ENCODE data around the gene ETAA1.

ETAA1 gene

DNA sequence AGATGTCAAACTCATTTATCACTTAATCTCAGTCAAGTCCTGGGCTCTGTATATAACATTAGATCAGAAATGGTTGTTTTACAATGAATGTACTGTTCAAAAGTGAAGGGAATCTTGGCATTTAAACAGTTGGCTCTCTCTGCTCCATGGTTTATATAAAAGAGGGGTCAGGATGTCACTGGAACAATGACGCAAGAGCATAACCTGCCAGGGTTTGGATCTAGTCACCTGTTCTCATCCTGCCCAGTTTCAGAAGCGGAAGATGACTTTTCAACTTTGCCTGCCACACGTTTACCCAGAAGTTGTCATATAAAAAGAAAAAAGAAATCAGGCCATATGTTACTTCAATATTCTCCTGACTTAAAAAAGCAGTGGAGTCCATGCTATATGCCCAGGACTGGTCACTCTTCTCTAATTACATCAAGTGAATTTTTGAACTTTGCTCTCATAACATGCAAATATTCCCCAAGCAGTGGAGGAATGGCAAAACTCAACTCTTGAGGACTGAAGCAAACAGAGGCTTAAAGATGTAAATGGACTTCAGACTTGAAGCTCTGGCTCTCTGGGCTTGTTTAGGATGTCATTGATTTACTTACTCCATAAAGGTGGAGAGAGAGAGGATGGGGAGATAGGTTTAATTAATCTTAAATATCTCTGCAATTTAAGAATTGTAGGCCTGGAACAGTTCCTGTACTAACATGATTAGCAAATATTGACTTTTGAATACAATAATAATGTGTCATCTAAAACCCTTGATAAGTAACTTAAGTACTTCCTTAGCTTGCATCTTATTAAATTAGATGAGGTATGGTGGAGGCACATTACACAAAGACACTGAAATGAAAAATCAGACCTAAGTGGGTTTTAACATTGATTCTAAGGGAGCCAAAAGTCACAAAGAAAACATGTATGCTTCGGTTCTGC lies 58.3 kb downstream of the ETAA1 start:
- Mint-ChIP-seq H3K27ac (no peak overlapping the region), H3K4me1 (ENCODE audit: low read depth) (no peaks in the 10 kb centered on the region), H3K36me3 (no peaks in the 10 kb centered on the region), H3K27me3 (peaks cover 8% of the 10 kb centered on the region), H3K9me3 (ENCODE audit: low read depth) (no peaks in the 10 kb centered on the region), H3K4me3 (no peak overlapping the region)

DNA sequence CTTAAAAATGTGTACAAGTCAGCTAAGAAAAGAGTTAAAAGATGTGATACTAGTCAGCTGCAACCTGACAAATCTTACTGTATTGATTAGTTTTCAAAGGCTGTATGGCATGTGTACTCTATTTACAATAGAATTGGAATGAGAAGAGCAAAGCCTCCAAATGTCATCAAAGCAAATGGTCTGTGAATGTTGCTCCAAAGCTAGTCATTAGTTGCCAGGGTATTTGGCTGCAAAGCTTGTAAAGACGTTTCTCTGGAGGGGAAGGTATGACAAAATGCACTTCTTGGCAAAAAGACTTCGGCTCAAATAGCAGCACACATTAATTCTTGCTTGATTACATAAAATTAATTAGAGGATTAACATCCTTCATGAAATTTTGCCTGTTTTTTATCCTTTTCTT lies 59.3 kb downstream of the ETAA1 start:
- H3K4me3 Mint-ChIP-seq: no peak overlapping the region
- no peaks in the 10 kb centered on the region for H3K9me3 Mint-ChIP-seq (ENCODE audit: low read depth)
- H3K36me3 Mint-ChIP-seq: no peaks in the 10 kb centered on the region
- no peaks in the 10 kb centered on the region for H3K4me1 Mint-ChIP-seq (ENCODE audit: low read depth)
- H3K27ac Mint-ChIP-seq: no peak overlapping the region
- H3K27me3 Mint-ChIP-seq: peaks cover 10% of the 10 kb centered on the region

DNA sequence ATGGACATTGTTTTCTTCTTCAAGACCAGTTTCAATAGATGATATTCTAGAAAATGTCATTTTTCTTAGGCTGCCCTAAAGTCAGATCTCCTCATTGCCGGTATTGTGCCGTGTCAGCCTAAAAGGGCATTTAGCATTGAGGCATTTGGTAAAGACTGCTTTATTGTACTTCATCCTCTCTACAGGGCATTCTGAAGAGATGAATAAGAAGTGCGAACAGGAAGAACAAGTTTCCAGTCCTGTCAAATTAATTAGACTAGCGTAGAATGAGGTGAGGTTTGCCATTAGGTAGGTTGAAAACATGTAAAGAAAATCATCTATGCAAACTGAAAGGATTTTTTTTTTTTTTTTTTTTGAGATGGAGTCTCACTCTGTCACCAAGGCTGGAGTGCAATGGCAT lies 60.6 kb downstream of the ETAA1 start:
- Mint-ChIP-seq H3K4me3 (no peak overlapping the region), H3K27me3 (peaks cover 8% of the 10 kb centered on the region), H3K36me3 (no peaks in the 10 kb centered on the region), H3K4me1 (ENCODE audit: low read depth) (no peaks in the 10 kb centered on the region), H3K9me3 (ENCODE audit: low read depth) (no peaks in the 10 kb centered on the region), H3K27ac (no peak overlapping the region)

DNA sequence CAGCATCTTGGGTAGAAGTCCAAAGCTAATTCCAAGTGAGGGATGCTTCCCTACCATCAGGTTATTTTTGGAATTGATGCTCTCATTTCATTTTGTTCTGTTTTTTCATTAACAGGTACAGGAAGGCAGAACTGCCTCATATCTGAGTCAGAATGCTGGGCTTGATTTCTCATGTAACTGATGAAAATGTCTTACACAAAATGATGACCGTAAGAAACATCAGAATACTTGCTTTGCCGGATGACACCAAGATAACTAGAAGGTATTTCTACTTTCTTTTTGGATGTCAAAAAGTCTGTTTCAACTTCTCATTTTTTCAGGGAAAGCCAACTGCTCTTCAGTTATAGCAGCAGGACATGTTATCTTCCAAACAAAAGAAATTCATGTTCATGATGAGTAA lies 62.6 kb downstream of the ETAA1 start:
- Mint-ChIP-seq H3K4me3 (no peak overlapping the region), H3K36me3 (no peaks in the 10 kb centered on the region), H3K4me1 (ENCODE audit: low read depth) (no peaks in the 10 kb centered on the region), H3K27ac (no peak overlapping the region), H3K9me3 (ENCODE audit: low read depth) (no peaks in the 10 kb centered on the region), H3K27me3 (peaks cover 2% of the 10 kb centered on the region)
